NCI-H345 treated with DMSO at 0.1 percent for 48 hours (cell line): ENCODE data around the gene EIF3I.

Experiments used
- DNase-seq: peaks from one replicate; lab custom pipeline; 2025; ENCODE audit not compliant: unreplicated experiment; lab: John Stamatoyannopoulos, UW

The EIF3I gene

GRCh38 chr1:32263744-32264143, 41.5 kb downstream of the EIF3I start:
- no peak for DNase-seq

- no peak for DNase-seq
Observed at GRCh38 chr1:32265846-32266245, 43.6 kb downstream of the EIF3I start.

GRCh38 chr1:32266921-32267591, 44.8 kb downstream of the EIF3I start:
- no peak for DNase-seq

GRCh38 chr1:32269744-32270143, 47.5 kb downstream of the EIF3I start:
- no peak for DNase-seq

GRCh38 chr1:32272557-32273390, 50.6 kb downstream of the EIF3I start:
- no peak for DNase-seq

GRCh38 chr1:32273391-32274208, 51.4 kb downstream of the EIF3I start:
- peak; percentile 52 for DNase-seq

GRCh38 chr1:32274646-32275340, 52.6 kb downstream of the EIF3I start:
- DNase-seq, result no peak

GRCh38 chr1:32275424-32275823, 53.2 kb downstream of the EIF3I start:
- no peak for DNase-seq

GRCh38 chr1:32276032-32276782, 54.0 kb downstream of the EIF3I start:
- no peak for DNase-seq
